C4-2B (cell line): Measurements from ENCODE around the gene AGAP5.

Source experiments
- H3K27ac ChIP-seq: fragments of 450-650 bp; 2 replicates; pipeline ENCODE4 v1.5.1; 2017
- CTCF ChIP-seq: fragments of 450-650 bp; conservative IDR thresholded peaks from 2 replicates; pipeline ENCODE4 v1.5.1; 2017; ENCODE audit warnings: mild to moderate bottlenecking
- ZFX ChIP-seq: fragments of 450-650 bp; IDR thresholded peaks from 2 replicates; pipeline ENCODE4 v1.6.1; 2017

The AGAP5 gene

GRCh38 chr10:73644767-73645166, 53.1 kb downstream of the AGAP5 start:
- H3K27ac ChIP-seq, result no peak overlapping the region
- TF ChIP-seq CTCF, result no peak
- no peak for TF ChIP-seq ZFX

- TF ChIP-seq CTCF (peak; percentile 90), ZFX (no peak)
- H3K27ac ChIP-seq, result 0 out of 2 replicates have a peak overlapping the region, but pooled peaks have one; percentile 1
Measured at GRCh38 chr10:73644015-73644743, 53.7 kb downstream of the AGAP5 start.

- 0 out of 2 replicates have a peak overlapping the region, but pooled peaks have one; percentile 1 for H3K27ac ChIP-seq
- TF ChIP-seq CTCF (no peak), ZFX (no peak)
Measured at GRCh38 chr10:73643362-73643761, 54.5 kb downstream of the AGAP5 start.

GRCh38 chr10:73641328-73642060, 56.4 kb downstream of the AGAP5 start, which contains the start of gene MYOZ1:
MYOZ1 (minus strand) TSS chr10:73641474; CDS start chr10:73640017, 1,457 bp downstream.
- TF ChIP-seq CTCF (no peak), ZFX (no peak)
- peak within 1 kb of the TSS; percentile 14; the same call in 1 of the 2 replicates for H3K27ac ChIP-seq

- no peak overlapping the region for H3K27ac ChIP-seq
- TF ChIP-seq ZFX, result no peak
- no peak for TF ChIP-seq CTCF
Measured at GRCh38 chr10:73639286-73639685, 58.6 kb downstream of the AGAP5 start.

GRCh38 chr10:73635781-73636180, 62.1 kb downstream of the AGAP5 start:
- TF ChIP-seq CTCF, result no peak
- no peak for TF ChIP-seq ZFX
- no peak overlapping the region for H3K27ac ChIP-seq

GRCh38 chr10:73634421-73634820, 63.5 kb downstream of the AGAP5 start:
- no peak overlapping the region for H3K27ac ChIP-seq
- TF ChIP-seq CTCF (no peak), ZFX (no peak)
